ENCODE measurements around the gene GLT8D2. TPM values are rescaled to one million over a fixed set of nuclear protein-coding genes. Genes with fewer than 3 reads are reported as not detected.
"Not testable (repeated sequence)": the region's sequence is repeated elsewhere in the genome, so short reads cannot be mapped to it uniquely, and the experiment has no call there.

Gene GLT8D2
- total and polyA plus RNA-seq, 5 donors from 2014 or later, result not detected

GRCh38 chr12:104030596-104030995 is 19.4 kb downstream of the GLT8D2 start:
- not testable (repeated sequence) for H3K27me3 ChIP-seq (ENCODE audit: control insufficient read depth, insufficient read depth, low read length); H3K9me3 ChIP-seq (ENCODE audit: control insufficient read depth in 2 of 2, low read length in 2 of 2); H3K4me1 ChIP-seq (ENCODE audit: control insufficient read depth, insufficient read depth, low read length, poor library complexity, severe bottlenecking); H3K4me3 ChIP-seq (ENCODE audit: low read depth, low read length); H3K9me3 Mint-ChIP-seq; H3K36me3 Mint-ChIP-seq; H3K27ac Mint-ChIP-seq; H3K27ac ChIP-seq (ENCODE audit: insufficient read depth, low read length, poor library complexity, severe bottlenecking); H3K4me1 Mint-ChIP-seq; DNase-seq; H3K36me3 ChIP-seq (ENCODE audit: control insufficient read depth, insufficient read depth, low read length); H3K4me3 Mint-ChIP-seq
- ATAC-seq (ENCODE audit: low read depth in 2 of 2), result peak in 1 of 2 donors; percentile 46
- peaks cover 32% of the 10 kb centered on the region for H3K27me3 Mint-ChIP-seq

GRCh38 chr12:104026841-104027599 is 23.0 kb downstream of the GLT8D2 start:
- no peaks in the 10 kb centered on the region for H3K36me3 Mint-ChIP-seq
- H3K27me3 ChIP-seq (ENCODE audit: control insufficient read depth, insufficient read depth, low read length), result peaks cover 5% of the 10 kb centered on the region
- H3K27me3 Mint-ChIP-seq, result peaks cover 31% of the 10 kb centered on the region
- H3K36me3 ChIP-seq (ENCODE audit: control insufficient read depth, insufficient read depth, low read length), result no peaks in the 10 kb centered on the region
- peaks cover 0 to 5% (median 0%) of the 10 kb centered on the region in 7 donors for H3K9me3 Mint-ChIP-seq
- H3K4me1 ChIP-seq (ENCODE audit: control insufficient read depth, insufficient read depth, low read length, poor library complexity, severe bottlenecking), result no peaks in the 10 kb centered on the region
- H3K27ac Mint-ChIP-seq, result no peak overlapping the region
- ATAC-seq (ENCODE audit: low read depth in 2 of 2) (no peak), DNase-seq (no peak)
- H3K4me3 Mint-ChIP-seq, result no peak overlapping the region
- no peak overlapping the region for H3K27ac ChIP-seq (ENCODE audit: insufficient read depth, low read length, poor library complexity, severe bottlenecking)
- no peak overlapping the region for H3K4me3 ChIP-seq (ENCODE audit: low read depth, low read length)
- H3K9me3 ChIP-seq (ENCODE audit: control insufficient read depth in 2 of 2, low read length in 2 of 2), result no peaks in the 10 kb centered on the region
- no peaks in the 10 kb centered on the region for H3K4me1 Mint-ChIP-seq

- Histone ChIP-seq H3K9me3 (ENCODE audit: control insufficient read depth in 2 of 2, low read length in 2 of 2) (no peaks in the 10 kb centered on the region), H3K27ac (ENCODE audit: insufficient read depth, low read length, poor library complexity, severe bottlenecking) (no peak overlapping the region), H3K4me3 (ENCODE audit: low read depth, low read length) (no peak overlapping the region), H3K27me3 (ENCODE audit: control insufficient read depth, insufficient read depth, low read length) (peaks cover 5% of the 10 kb centered on the region), H3K4me1 (ENCODE audit: control insufficient read depth, insufficient read depth, low read length, poor library complexity, severe bottlenecking) (no peaks in the 10 kb centered on the region), H3K36me3 (ENCODE audit: control insufficient read depth, insufficient read depth, low read length) (no peaks in the 10 kb centered on the region)
- Mint-ChIP-seq H3K27me3 (peaks cover 34% of the 10 kb centered on the region), H3K36me3 (no peaks in the 10 kb centered on the region), H3K9me3 (peaks cover 0 to 5% (median 0%) of the 10 kb centered on the region in 7 donors), H3K27ac (no peak overlapping the region), H3K4me3 (no peak overlapping the region), H3K4me1 (no peaks in the 10 kb centered on the region)
- DNase-seq (no peak), ATAC-seq (ENCODE audit: low read depth in 2 of 2) (no peak)
Observed at GRCh38 chr12:104025771-104026170, 24.2 kb downstream of the GLT8D2 start.

- H3K27ac Mint-ChIP-seq, result no peak overlapping the region
- Histone ChIP-seq H3K9me3 (ENCODE audit: control insufficient read depth in 2 of 2, low read length in 2 of 2) (no peaks in the 10 kb centered on the region), H3K27me3 (ENCODE audit: control insufficient read depth, insufficient read depth, low read length) (peaks cover 6% of the 10 kb centered on the region), H3K4me1 (ENCODE audit: control insufficient read depth, insufficient read depth, low read length, poor library complexity, severe bottlenecking) (no peaks in the 10 kb centered on the region), H3K4me3 (ENCODE audit: low read depth, low read length) (no peak overlapping the region), H3K27ac (ENCODE audit: insufficient read depth, low read length, poor library complexity, severe bottlenecking) (no peak overlapping the region), H3K36me3 (ENCODE audit: control insufficient read depth, insufficient read depth, low read length) (no peaks in the 10 kb centered on the region)
- no peak for ATAC-seq (ENCODE audit: low read depth in 2 of 2)
- H3K9me3 Mint-ChIP-seq, result peaks cover 0 to 5% (median 0%) of the 10 kb centered on the region in 7 donors
- H3K4me1 Mint-ChIP-seq, result no peaks in the 10 kb centered on the region
- no peak for DNase-seq
- H3K27me3 Mint-ChIP-seq, result peaks cover 35% of the 10 kb centered on the region
- no peaks in the 10 kb centered on the region for H3K36me3 Mint-ChIP-seq
- H3K4me3 Mint-ChIP-seq, result no peak overlapping the region
Observed at GRCh38 chr12:104024348-104024747, 25.6 kb downstream of the GLT8D2 start.

- H3K27me3 Mint-ChIP-seq, result peaks cover 34% of the 10 kb centered on the region
- peaks cover 0 to 5% (median 0%) of the 10 kb centered on the region in 7 donors for H3K9me3 Mint-ChIP-seq
- H3K4me1 ChIP-seq (ENCODE audit: control insufficient read depth, insufficient read depth, low read length, poor library complexity, severe bottlenecking), result no peaks in the 10 kb centered on the region
- no peak overlapping the region for H3K4me3 ChIP-seq (ENCODE audit: low read depth, low read length)
- H3K9me3 ChIP-seq (ENCODE audit: control insufficient read depth in 2 of 2, low read length in 2 of 2), result no peaks in the 10 kb centered on the region
- H3K4me3 Mint-ChIP-seq, result no peak overlapping the region
- no peak for DNase-seq
- H3K36me3 ChIP-seq (ENCODE audit: control insufficient read depth, insufficient read depth, low read length), result no peaks in the 10 kb centered on the region
- H3K27me3 ChIP-seq (ENCODE audit: control insufficient read depth, insufficient read depth, low read length), result peaks cover 6% of the 10 kb centered on the region
- H3K27ac Mint-ChIP-seq, result no peak overlapping the region
- no peaks in the 10 kb centered on the region for H3K4me1 Mint-ChIP-seq
- ATAC-seq (ENCODE audit: low read depth in 2 of 2), result no peak
- H3K36me3 Mint-ChIP-seq, result no peaks in the 10 kb centered on the region
- no peak overlapping the region for H3K27ac ChIP-seq (ENCODE audit: insufficient read depth, low read length, poor library complexity, severe bottlenecking)
Observed at GRCh38 chr12:104023710-104024109, 26.3 kb downstream of the GLT8D2 start.

- no peaks in the 10 kb centered on the region for H3K4me1 ChIP-seq (ENCODE audit: control insufficient read depth, insufficient read depth, low read length, poor library complexity, severe bottlenecking)
- no peaks in the 10 kb centered on the region for H3K36me3 ChIP-seq (ENCODE audit: control insufficient read depth, insufficient read depth, low read length)
- no peaks in the 10 kb centered on the region for H3K4me1 Mint-ChIP-seq
- no peak overlapping the region for H3K27ac Mint-ChIP-seq
- H3K27me3 Mint-ChIP-seq, result peaks cover 34% of the 10 kb centered on the region
- peaks cover 0 to 5% (median 0%) of the 10 kb centered on the region in 7 donors for H3K9me3 Mint-ChIP-seq
- peaks cover 3% of the 10 kb centered on the region for H3K27me3 ChIP-seq (ENCODE audit: control insufficient read depth, insufficient read depth, low read length)
- no peaks in the 10 kb centered on the region for H3K9me3 ChIP-seq (ENCODE audit: control insufficient read depth in 2 of 2, low read length in 2 of 2)
- ATAC-seq (ENCODE audit: low read depth in 2 of 2) (no peak), DNase-seq (no peak)
- H3K27ac ChIP-seq (ENCODE audit: insufficient read depth, low read length, poor library complexity, severe bottlenecking), result no peak overlapping the region
- no peak overlapping the region for H3K4me3 ChIP-seq (ENCODE audit: low read depth, low read length)
- no peak overlapping the region for H3K4me3 Mint-ChIP-seq
- no peaks in the 10 kb centered on the region for H3K36me3 Mint-ChIP-seq
Observed at GRCh38 chr12:104022786-104023185, 27.2 kb downstream of the GLT8D2 start.

GRCh38 chr12:104021862-104022261 is 28.1 kb downstream of the GLT8D2 start:
- not testable (repeated sequence) for H3K4me3 Mint-ChIP-seq

GRCh38 chr12:104012331-104012730 is 37.7 kb downstream of the GLT8D2 start:
- no peak for DNase-seq
- Mint-ChIP-seq H3K36me3 (no peaks in the 10 kb centered on the region), H3K27ac (no peak overlapping the region), H3K4me1 (peaks cover 0 to 2% (median 0%) of the 10 kb centered on the region in 4 donors), H3K27me3 (peaks cover 29% of the 10 kb centered on the region), H3K4me3 (no peak overlapping the region), H3K9me3 (peaks cover 0 to 4% (median 0%) of the 10 kb centered on the region in 7 donors)
- no peak overlapping the region for H3K27ac ChIP-seq (ENCODE audit: insufficient read depth, low read length, poor library complexity, severe bottlenecking)
- no peaks in the 10 kb centered on the region for H3K36me3 ChIP-seq (ENCODE audit: control insufficient read depth, insufficient read depth, low read length)
- H3K9me3 ChIP-seq (ENCODE audit: control insufficient read depth in 2 of 2, low read length in 2 of 2), result no peaks in the 10 kb centered on the region
- ATAC-seq (ENCODE audit: low read depth in 2 of 2), result no peak
- no peak overlapping the region for H3K4me3 ChIP-seq (ENCODE audit: low read depth, low read length)
- H3K4me1 ChIP-seq (ENCODE audit: control insufficient read depth, insufficient read depth, low read length, poor library complexity, severe bottlenecking), result no peaks in the 10 kb centered on the region
- H3K27me3 ChIP-seq (ENCODE audit: control insufficient read depth, insufficient read depth, low read length), result peaks cover 5% of the 10 kb centered on the region

More at GRCh38 chr12:104021862-104022261, 28.1 kb downstream of the GLT8D2 start:
- not testable (repeated sequence) for H3K27me3 ChIP-seq (ENCODE audit: control insufficient read depth, insufficient read depth, low read length); DNase-seq; H3K36me3 Mint-ChIP-seq; H3K9me3 ChIP-seq (ENCODE audit: control insufficient read depth in 2 of 2, low read length in 2 of 2); H3K27ac ChIP-seq (ENCODE audit: insufficient read depth, low read length, poor library complexity, severe bottlenecking); H3K4me1 ChIP-seq (ENCODE audit: control insufficient read depth, insufficient read depth, low read length, poor library complexity, severe bottlenecking); H3K36me3 ChIP-seq (ENCODE audit: control insufficient read depth, insufficient read depth, low read length); ATAC-seq (ENCODE audit: low read depth in 2 of 2); H3K9me3 Mint-ChIP-seq; H3K4me1 Mint-ChIP-seq; H3K27ac Mint-ChIP-seq; H3K4me3 ChIP-seq (ENCODE audit: low read depth, low read length)
- H3K27me3 Mint-ChIP-seq, result peaks cover 34% of the 10 kb centered on the region

Data from CD4-positive, CD25-positive, alpha-beta regulatory T cell (primary cell).